CD14-positive monocyte (primary cell): ENCODE results near the gene BCOR. TPM values are rescaled to one million over a fixed set of nuclear protein-coding genes. Genes with fewer than 3 reads are reported as not detected.

ENCODE experiments used
- DNase-seq, 3 donors: peaks; one replicate each; pipeline ENCODE4 v3.0.0-alpha.2; 2011 to 2022
- H2AFZ ChIP-seq: 2 replicates; pipeline ENCODE4 v1.6.0; 2012; ENCODE audit warnings: mild to moderate bottlenecking, low read depth, low read length, inconsistent platforms; ENCODE audit not compliant: insufficient read depth, poor library complexity, severe bottlenecking
- H3K27ac ChIP-seq, 2 donors: 1 replicate in 1 of 2; 2 replicates in 1 of 2; pipeline ENCODE4 v1.5.1; 2012 to 2013; ENCODE audit warnings: low read length in 2 of 2, control low read depth in 1 of 2, inconsistent platforms in 1 of 2, low read depth in 1 of 2, mild to moderate bottlenecking in 1 of 2
- H3K27me3 ChIP-seq, 2 donors: one replicate each; pipeline versions ENCODE4 v1.6.0 to v1.6.1; 2011 to 2013; ENCODE audit warnings: low read length in 2 of 2; ENCODE audit not compliant: control insufficient read depth in 2 of 2, insufficient read depth in 2 of 2
- H3K36me3 ChIP-seq, 2 donors: replicated peaks in 1 of 2; 1 replicate in 1 of 2; 2 replicates in 1 of 2; pipeline versions ENCODE4 v1.5.1 to v1.6.1; 2012 to 2013; ENCODE audit warnings: low read length in 2 of 2, control low read depth in 1 of 2, inconsistent platforms in 1 of 2, mild to moderate bottlenecking in 1 of 2; ENCODE audit not compliant: insufficient read depth in 2 of 2, control insufficient read depth in 1 of 2
- H3K4me1 ChIP-seq, 2 donors: 1 replicate in 1 of 2; 2 replicates in 1 of 2; pipeline versions ENCODE4 v1.5.1 to v1.6.1; 2012 to 2013; ENCODE audit warnings: low read length in 2 of 2, control low read depth in 1 of 2, inconsistent platforms in 1 of 2, mild to moderate bottlenecking in 1 of 2, moderate library complexity in 1 of 2; ENCODE audit not compliant: insufficient read depth in 2 of 2, control insufficient read depth in 1 of 2
- H3K4me2 ChIP-seq: replicated peaks from 2 replicates; pipeline ENCODE3; 2012; ENCODE audit warnings: low read length, moderate library complexity, mild to moderate bottlenecking; ENCODE audit not compliant: poor library complexity, severe bottlenecking; ENCODE audit errors: extremely low read depth
- H3K4me3 ChIP-seq, 3 experiments: fragments of 200-600 bp in 1 of 3; sonication (generic) in 1 of 3; replicated peaks in 1 of 3; 1 replicate in 2 of 3; 2 replicates in 1 of 3; pipeline ENCODE4 v1.5.1; 2011 to 2013; ENCODE audit warnings: low read length in 3 of 3, mild to moderate bottlenecking in 3 of 3, control low read depth in 2 of 3, low read depth in 2 of 3, inconsistent platforms in 1 of 3, moderate library complexity in 1 of 3
- H3K79me2 ChIP-seq: 2 replicates; pipeline ENCODE4 v1.6.0; 2012; ENCODE audit warnings: mild to moderate bottlenecking, control low read depth, inconsistent platforms, low read length, moderate library complexity; ENCODE audit not compliant: insufficient read depth
- H3K9ac ChIP-seq: 2 replicates; pipeline ENCODE4 v1.6.0; 2017; ENCODE audit warnings: low read length, mild to moderate bottlenecking; ENCODE audit not compliant: insufficient read depth, poor library complexity, severe bottlenecking
- H3K9me3 ChIP-seq, 2 donors: replicated peaks in 1 of 2; 1 replicate in 1 of 2; 2 replicates in 1 of 2; pipeline versions ENCODE4 v1.5.1 to v1.6.1; 2012 to 2013; ENCODE audit warnings: low read length in 2 of 2, control low read depth in 1 of 2; ENCODE audit not compliant: control insufficient read depth in 1 of 2, insufficient read depth in 1 of 2
- H4K20me1 ChIP-seq: 2 replicates; pipeline ENCODE4 v1.6.0; 2012; ENCODE audit warnings: mild to moderate bottlenecking, low read length, control low read depth, moderate library complexity; ENCODE audit not compliant: insufficient read depth
- H3K27ac Mint-ChIP-seq, 7 donors: one replicate each; pipeline ENCODE4 v1.8.0; 2020; ENCODE audit warnings: mild to moderate bottlenecking in 7 of 7, mixed read lengths in 7 of 7, moderate library complexity in 6 of 7, inconsistent platforms in 2 of 7
- H3K27me3 Mint-ChIP-seq, 3 donors: one replicate each; pipeline ENCODE4 v1.8.0; 2021 to 2022; ENCODE audit warnings: low read depth in 3 of 3, mild to moderate bottlenecking in 3 of 3, mixed read lengths in 3 of 3, moderate library complexity in 3 of 3, inconsistent platforms in 1 of 3
- H3K36me3 Mint-ChIP-seq, 2 donors: one replicate each; pipeline ENCODE4 v1.8.0; 2020; ENCODE audit warnings: mixed read lengths in 2 of 2, inconsistent platforms in 1 of 2, mild to moderate bottlenecking in 1 of 2
- H3K4me1 Mint-ChIP-seq: one replicate; pipeline ENCODE4 v1.8.0; 2020; ENCODE audit warnings: mild to moderate bottlenecking, mixed read lengths
- H3K4me3 Mint-ChIP-seq, 2 donors: one replicate each; pipeline ENCODE4 v1.8.0; 2020; ENCODE audit warnings: mild to moderate bottlenecking in 2 of 2, mixed read lengths in 2 of 2, moderate library complexity in 1 of 2
- H3K9me3 Mint-ChIP-seq, 7 donors: one replicate each; pipeline ENCODE4 v1.8.0; 2020 to 2022; ENCODE audit warnings: mixed read lengths in 7 of 7, mild to moderate bottlenecking in 6 of 7, moderate library complexity in 6 of 7, inconsistent platforms in 2 of 7
- CTCF ChIP-seq: fragments of 200-600 bp; IDR thresholded peaks from one replicate; pipeline ENCODE4 v1.8.0; 2022; ENCODE audit warnings: antibody characterized with exemption, mild to moderate bottlenecking
- WGBS: methylation state at CpG from one replicate; pipeline ENCODE4 v1.1.5; 2013; ENCODE audit warnings: missing lambda C conversion rate; ENCODE audit not compliant: insufficient coverage; 5-methylcytosine and 5-hydroxymethylcytosine counted together
- intact Hi-C, 2 donors: fragments of 100-400 bp; cut with micrococcal nuclease; formaldehyde crosslinking; loops; one replicate each; pipeline versions ENCODE4 v1.15.0 to v1.15.1; 2023
- polyA plus RNA-seq, 3 donors: library from polyadenylated mRNA; depleted of rRNA in 1 of 3; unstranded in 2 of 3; stranded (reverse) in 1 of 3; fragments of 300-500 nt in 2 of 3; fragments of >200 nt in 1 of 3; fragmentation: Illumina TruSeq in 2 of 3; gene quantifications; 1 replicate in 2 of 3; 2 replicates in 1 of 3; pipeline ENCODE4 v1.2.3, GENCODE V29; 2012 to 2021

BCOR gene
- polyA plus RNA-seq, 3 donors = 1.1 to 8.2 (median 2.6) TPM

GRCh38 chrX:40117715-40118285 lies 20.0 kb upstream of the BCOR start:
- no peak overlapping the region for H3K27ac ChIP-seq
- Mint-ChIP-seq H3K9me3 (peaks cover 0 to 2% (median 0%) of the 10 kb centered on the region in 7 donors), H3K27ac (no peak overlapping the region)

GRCh38 chrX:40116925-40117324 lies 19.2 kb upstream of the BCOR start:
- Histone ChIP-seq H3K9me3 (no peaks in the 10 kb centered on the region), H3K27ac (no peak overlapping the region), H3K4me2 (no peak overlapping the region), H2AFZ (no peak overlapping the region), H3K4me3 (no peak overlapping the region), H3K27me3 (no peaks in the 10 kb centered on the region), H3K79me2 (no peaks in the 10 kb centered on the region), H3K36me3 (no peaks in the 10 kb centered on the region), H3K9ac (no peak overlapping the region), H4K20me1 (peaks cover 8% of the 10 kb centered on the region), H3K4me1 (peaks cover 18% of the 10 kb centered on the region in 2 donors)
- Mint-ChIP-seq H3K27me3 (peaks cover 4 to 13% (median 5%) of the 10 kb centered on the region in 3 donors), H3K36me3 (peaks cover 0 to 2% of the 10 kb centered on the region in 2 donors), H3K27ac (no peak overlapping the region), H3K4me3 (no peak overlapping the region), H3K4me1 (peaks cover 15% of the 10 kb centered on the region), H3K9me3 (peaks cover 0 to 2% (median 0%) of the 10 kb centered on the region in 7 donors)
- no peak for TF ChIP-seq CTCF
- DNase-seq = no peak
- intact Hi-C loops = no loop called here
- WGBS = 90% methylated on average over 2 of the region's 9 CpGs

More at GRCh38 chrX:40117715-40118285, 20.0 kb upstream of the BCOR start:
- Mint-ChIP-seq H3K4me1 (peaks cover 15% of the 10 kb centered on the region), H3K27me3 (peaks cover 1 to 10% (median 5%) of the 10 kb centered on the region in 3 donors), H3K4me3 (no peak overlapping the region), H3K36me3 (peaks cover 0 to 2% of the 10 kb centered on the region in 2 donors)
- 90% methylated on average over 3 of the region's 6 CpGs for WGBS
- Histone ChIP-seq H3K36me3 (no peaks in the 10 kb centered on the region), H3K4me2 (no peak overlapping the region), H3K79me2 (no peaks in the 10 kb centered on the region), H4K20me1 (peaks cover 8% of the 10 kb centered on the region), H3K4me1 (peaks cover 18% of the 10 kb centered on the region in 2 donors), H3K4me3 (no peak overlapping the region), H3K9me3 (no peaks in the 10 kb centered on the region), H3K9ac (no peak overlapping the region), H3K27me3 (no peaks in the 10 kb centered on the region), H2AFZ (no peak overlapping the region)
- intact Hi-C loops = no loop called here
- TF ChIP-seq CTCF = no peak
- no peak for DNase-seq
